Jurkat, Clone E6-1 (cell line): ENCODE measurements around the gene GZMA.
A peak's percentile ranks its signal among the peaks of the same experiment; 100 is the strongest.
"Not testable (repeated sequence)": the region's sequence is repeated elsewhere in the genome, so short reads cannot be mapped to it uniquely, and the experiment has no call there.

ENCODE experiments used
- DNase-seq: peaks from one replicate; pipeline ENCODE4 v3.0.0-alpha.2; 2011; ENCODE audit warnings: low read depth, low spot score
- H3K4me3 ChIP-seq: 2 replicates; pipeline ENCODE4 v1.5.1; 2011; ENCODE audit warnings: mild to moderate bottlenecking, low read length, control low read depth, moderate library complexity

Gene GZMA

GRCh38 chr5:55104946-55105701 is 2.7 kb downstream of the GZMA start:
- peak overlapping the region; percentile 7; the same call in 1 of the 2 replicates for H3K4me3 ChIP-seq
- DNase-seq: peak; percentile 77

GRCh38 chr5:55105976-55106375 is 3.5 kb downstream of the GZMA start:
- H3K4me3 ChIP-seq, DNase-seq: not testable (repeated sequence)

DNA sequence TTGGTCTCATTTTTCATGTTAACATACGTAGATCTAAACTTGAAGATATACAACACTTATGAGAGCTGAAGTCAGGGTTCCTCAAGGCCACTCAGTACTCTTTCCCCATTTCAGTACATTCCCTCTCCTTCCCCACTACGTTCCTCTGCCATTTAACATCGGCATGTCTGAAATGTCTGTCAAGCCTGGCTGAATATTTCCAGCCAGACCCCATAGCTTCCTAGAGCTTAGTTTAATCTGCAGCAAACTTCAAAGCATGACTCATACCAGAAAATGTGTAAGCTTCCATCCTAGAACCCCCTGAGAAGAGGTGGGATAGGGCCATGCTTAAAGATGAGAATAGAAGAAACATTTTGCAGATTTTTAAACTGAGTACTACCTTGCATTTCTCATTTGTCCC is 6.2 kb downstream of the GZMA start:
- H3K4me3 ChIP-seq: no peak overlapping the region
- DNase-seq: no peak

DNA sequence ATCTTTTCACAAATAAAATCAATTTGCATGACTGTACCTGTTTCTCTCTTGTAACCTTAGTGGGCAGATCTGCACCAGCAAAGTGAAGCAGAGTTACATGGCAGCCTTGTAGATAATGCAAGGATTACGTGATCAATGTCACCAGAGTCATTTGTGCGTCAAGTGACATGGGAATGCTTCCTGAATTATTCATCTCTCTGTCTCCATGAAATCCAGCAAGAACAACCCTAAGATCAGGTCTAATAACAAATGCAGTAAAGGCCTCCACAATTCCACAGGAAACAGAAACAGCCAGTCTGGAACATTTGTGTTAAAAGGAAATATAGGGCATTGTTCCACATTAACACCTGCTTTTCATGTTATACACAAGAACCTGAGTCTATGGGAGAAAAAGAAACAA is 7.8 kb downstream of the GZMA start:
- DNase-seq: no peak
- no peak overlapping the region for H3K4me3 ChIP-seq

- no peak for DNase-seq
- H3K4me3 ChIP-seq: no peak overlapping the region
Observed at GRCh38 chr5:55113327-55113726, 10.9 kb downstream of the GZMA start.

DNA sequence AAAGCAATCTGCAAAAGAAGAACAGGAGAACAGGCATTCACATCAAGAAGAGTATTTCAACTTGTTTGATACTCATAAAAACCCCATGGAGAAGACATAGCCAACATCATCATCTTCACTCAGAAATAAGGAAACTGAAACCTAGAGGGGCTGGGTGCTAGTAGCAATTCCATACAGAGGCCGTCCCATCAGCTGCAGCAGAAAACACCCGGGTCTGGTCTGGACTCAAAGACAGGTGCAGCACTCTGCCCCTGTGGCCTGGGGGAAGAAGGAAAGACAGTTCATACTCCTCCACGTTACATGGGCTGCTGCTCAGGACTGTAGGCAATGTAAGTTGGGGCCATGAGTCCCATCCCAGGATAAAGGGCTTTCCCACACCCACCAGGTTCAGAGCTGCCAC is 11.6 kb downstream of the GZMA start:
- no peak overlapping the region for H3K4me3 ChIP-seq
- no peak for DNase-seq

DNA sequence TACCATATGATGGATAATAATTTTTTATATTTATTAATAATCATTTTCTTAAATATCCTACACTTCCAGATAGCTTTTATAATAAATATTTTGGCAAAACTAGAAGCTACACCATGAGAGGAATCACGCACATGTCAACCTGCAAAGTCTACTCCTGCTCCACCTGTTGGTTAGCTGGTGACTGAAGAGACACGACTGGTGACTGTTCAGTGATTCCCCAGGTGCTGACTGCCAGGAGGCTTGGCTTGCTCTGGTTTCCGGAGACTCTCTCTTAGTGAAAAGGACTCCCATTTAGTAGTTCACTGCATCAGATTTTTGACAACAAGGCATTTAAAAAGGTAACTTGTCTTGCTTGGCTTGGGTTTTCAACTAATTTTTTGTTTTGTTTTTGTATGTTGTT is 20.9 kb downstream of the GZMA start:
- no peak overlapping the region for H3K4me3 ChIP-seq
- no peak for DNase-seq

GRCh38 chr5:55134053-55134722 is 31.7 kb downstream of the GZMA start:
- no peak overlapping the region for H3K4me3 ChIP-seq
- DNase-seq: peak; percentile 89

DNA sequence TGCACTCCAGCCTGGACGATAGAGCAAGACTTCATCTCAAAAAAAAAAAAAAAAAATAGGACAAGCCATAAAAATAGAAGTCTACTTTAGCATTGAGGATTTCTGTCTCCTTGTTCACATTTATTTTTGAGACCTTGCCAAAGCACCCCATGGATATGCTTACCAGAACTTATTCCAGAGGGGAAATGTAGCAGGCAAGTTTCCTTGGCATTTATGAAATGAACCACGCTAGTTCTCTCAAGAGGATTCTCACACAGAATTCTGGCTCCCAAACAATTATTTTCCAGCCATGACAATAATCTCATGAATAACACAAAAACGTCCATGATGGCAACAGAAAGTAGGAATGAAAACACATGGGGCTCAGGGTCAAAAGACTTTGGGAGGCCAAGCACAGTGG is 34.1 kb downstream of the GZMA start:
- no peak overlapping the region for H3K4me3 ChIP-seq
- no peak for DNase-seq

GRCh38 chr5:55140908-55141665 is 38.6 kb downstream of the GZMA start:
- DNase-seq: no peak
- H3K4me3 ChIP-seq: no peak overlapping the region

DNA sequence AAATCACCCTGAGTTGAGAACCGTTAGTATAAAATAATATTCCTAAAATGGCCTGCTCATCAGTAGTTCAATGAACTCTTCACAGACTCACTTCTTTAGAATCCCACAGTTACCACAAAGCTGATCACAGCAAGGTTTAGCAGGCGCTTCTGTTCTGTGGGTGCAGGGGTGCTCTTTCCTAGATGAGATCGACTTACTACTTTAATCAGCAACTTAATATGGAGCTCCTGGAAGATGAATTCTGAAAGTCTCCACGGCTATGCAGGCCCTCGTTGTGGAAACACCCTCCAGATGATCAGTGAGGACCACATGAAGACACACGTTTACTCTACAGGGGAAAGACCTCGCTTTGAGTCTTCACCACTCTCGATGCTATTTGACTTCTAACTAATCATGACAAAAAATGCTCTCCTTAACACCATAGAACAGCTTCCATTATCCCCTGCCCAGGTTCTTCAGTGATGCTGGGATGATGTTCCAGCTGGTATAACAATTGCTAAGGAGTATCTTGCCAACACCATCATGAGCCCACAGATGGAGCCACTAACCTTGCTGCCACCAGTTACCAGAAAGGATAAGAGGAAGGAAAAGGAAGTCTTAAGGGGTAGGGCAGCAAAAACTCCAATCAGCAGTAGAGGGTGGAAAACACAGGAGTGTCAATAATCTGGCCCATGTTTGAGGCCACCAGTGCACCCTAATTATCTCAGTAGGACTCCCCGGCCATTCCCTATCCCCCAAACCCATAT is 39.7 kb downstream of the GZMA start:
- H3K4me3 ChIP-seq: no peak overlapping the region
- no peak for DNase-seq

GRCh38 chr5:55143624-55144023 is 41.2 kb downstream of the GZMA start:
- no peak for DNase-seq
- no peak overlapping the region for H3K4me3 ChIP-seq

DNA sequence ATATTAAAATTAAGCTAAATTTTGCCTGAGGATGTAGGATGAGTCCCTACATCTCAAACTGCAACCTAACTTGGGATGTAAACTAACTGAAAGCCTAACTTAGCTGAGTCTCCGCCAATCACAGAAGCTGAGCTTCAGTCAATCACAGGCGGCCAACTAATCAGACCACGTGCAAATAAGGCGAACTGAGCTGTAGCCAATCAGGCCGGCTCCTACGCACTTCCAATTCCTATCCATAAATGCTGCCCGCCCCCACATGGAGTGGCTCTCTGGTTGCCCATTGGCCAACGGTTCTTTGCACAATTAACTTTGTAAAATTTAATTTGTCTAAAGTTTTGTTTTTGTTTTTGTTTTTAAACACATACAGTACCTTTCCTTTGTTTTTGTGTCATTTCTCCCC is 43.6 kb downstream of the GZMA start:
- H3K4me3 ChIP-seq: no peak overlapping the region
- no peak for DNase-seq

DNA sequence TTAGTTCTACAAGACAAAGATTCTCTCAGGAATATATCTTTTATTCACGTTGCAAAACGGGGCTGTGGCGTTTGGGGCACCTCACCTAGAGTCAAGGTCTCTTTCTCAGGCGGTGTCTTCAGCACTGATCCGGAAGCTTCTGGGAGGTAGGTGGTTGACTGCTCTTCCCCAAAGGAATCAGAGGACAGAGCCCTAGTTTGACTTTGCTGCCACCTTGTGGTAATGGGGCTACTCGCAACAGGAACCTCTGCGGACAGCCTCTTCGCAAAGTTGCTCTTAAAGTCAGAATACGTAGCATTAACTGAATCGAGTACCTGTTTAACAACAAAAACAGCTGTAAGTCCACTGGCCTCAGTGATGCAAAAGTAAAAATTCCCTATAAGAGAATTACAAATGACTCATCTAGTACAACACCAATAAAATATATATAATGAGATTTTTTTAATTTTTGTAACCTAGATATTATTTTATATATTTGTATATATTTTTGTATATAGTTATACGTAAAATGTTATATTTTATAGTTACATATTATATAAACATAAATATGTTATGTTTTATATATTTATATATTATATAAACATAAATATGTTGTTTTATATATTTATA is 44.2 kb downstream of the GZMA start:
- no peak overlapping the region for H3K4me3 ChIP-seq
- DNase-seq: peak; percentile 88

DNA sequence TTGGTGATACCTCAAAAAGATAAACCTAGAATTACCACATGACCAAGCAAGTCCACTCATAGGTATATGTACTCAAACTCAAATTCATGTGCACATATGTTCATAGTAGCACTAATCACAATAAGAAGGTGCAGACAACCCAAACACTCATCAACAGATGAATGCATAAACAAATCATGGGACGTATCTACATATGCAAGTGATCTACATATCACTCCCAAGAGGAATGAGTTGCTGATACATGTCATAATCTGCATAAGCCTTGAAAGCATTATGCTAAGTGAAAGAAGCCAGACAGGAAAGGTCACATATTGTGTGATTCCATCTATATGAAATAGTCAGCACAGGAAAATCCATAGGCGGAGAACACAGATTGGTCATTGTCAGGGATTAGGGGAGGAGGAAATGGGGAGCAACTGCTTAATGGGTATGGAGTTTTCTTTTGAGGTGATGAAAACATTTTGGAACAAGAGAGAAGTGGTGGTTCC is 46.9 kb downstream of the GZMA start:
- DNase-seq: no peak
- no peak overlapping the region for H3K4me3 ChIP-seq

- no peak overlapping the region for H3K4me3 ChIP-seq
- DNase-seq: no peak
Observed at GRCh38 chr5:55151923-55152842, 49.7 kb downstream of the GZMA start.

DNA sequence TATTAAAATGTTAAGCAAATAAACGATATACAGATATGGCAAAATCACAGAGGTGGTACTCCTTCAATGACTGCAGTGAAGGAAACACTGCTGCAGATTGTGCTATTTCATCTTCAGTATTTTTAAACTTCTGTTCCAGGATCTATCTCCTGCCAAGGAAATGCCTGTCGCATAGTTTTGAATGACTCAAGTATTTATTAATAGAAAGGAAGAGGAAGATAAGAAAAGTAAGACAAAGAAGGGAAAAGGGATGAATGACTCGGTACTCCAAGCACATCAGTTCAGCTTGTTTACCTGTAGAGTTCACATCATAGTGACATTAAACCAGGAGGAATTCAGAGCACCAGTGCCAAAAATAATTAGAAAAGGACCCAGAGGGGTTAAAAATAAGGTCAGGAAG is 52.4 kb downstream of the GZMA start:
- no peak overlapping the region for H3K4me3 ChIP-seq
- DNase-seq: no peak
